SK-N-DZ (cell line): ENCODE results near the gene VDR.

Experiments used
- DNase-seq: peaks from one replicate; pipeline ENCODE4 v3.0.0-alpha.2; 2015; ENCODE audit warnings: low spot score

VDR gene

DNA sequence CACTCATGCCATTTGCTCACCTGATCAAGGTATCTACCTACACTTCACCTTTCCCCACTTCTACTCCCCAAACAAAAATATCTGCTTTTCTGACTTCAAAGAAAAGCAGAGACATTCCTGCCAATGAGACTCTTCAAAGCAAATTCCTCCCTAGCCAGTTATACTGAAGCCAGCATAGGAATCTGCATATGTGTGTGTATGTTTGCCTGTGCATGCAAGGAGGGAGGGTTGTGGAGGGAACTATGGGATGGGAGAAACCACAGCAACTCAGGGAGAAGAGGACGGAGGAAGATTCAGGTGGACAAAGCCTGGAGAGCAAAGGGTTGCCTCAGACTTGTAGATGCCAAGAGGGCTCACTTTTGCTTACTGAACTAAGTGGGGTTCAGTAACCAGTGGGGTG is 26.4 kb upstream of the VDR start:
- DNase-seq, result no peak

DNA sequence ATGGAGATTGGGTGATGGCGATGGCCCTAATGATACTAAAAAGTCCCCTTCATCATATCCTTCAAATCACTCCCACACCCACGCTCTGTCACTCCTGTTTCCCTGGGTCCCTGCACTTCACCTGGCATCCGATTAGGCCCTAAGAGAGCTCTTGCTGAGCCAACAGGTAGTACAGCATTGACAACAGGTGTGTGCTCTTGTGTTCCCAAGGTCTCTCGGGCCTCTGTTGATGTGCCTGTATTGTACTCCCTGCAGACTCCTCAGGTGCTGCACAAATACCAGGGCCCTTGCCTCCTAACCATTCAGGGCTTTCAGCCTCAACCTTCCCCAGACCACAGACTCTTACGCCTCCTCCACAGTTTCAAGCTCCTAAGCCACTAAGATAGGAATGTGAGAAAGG is 25.8 kb upstream of the VDR start:
- DNase-seq, result no peak

DNA sequence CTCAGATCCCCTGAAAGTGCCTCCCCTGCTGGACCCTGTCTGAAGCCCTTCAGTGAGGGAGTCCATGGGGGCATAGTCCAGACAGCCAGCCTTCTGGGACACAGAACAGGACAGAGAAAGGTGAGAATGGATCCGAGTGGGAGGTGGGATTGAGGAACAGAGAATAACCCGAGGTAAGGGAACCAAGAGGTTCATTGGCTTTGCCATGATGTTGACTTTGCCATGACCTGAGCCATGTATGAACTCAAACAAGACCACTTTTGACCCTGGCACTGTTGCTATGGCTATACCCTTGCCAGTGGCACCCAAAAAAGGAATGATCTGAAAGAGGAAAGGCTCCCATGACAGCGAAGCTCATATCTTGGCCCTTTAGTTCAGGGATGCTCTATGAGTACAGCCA is 22.6 kb upstream of the VDR start:
- no peak for DNase-seq

DNA sequence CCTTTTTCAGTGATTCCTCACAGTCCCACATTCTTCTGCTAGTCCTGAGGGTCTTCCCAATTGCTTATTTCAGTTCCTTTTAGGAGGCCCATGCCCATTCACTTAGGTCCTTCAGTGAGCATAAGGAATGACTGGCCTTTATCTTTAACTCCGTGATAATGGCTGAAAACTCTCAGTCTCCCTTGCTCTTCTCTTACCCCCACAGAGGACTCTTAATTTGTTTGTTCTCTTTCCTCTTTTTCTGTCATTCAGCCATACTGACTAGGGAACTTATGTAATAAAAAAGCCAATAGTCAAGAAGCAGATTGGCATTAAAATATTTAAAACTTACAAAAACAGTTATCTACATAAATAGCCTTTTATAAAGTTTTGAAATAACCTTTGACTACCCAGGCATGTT is 17.1 kb upstream of the VDR start:
- no peak for DNase-seq

DNA sequence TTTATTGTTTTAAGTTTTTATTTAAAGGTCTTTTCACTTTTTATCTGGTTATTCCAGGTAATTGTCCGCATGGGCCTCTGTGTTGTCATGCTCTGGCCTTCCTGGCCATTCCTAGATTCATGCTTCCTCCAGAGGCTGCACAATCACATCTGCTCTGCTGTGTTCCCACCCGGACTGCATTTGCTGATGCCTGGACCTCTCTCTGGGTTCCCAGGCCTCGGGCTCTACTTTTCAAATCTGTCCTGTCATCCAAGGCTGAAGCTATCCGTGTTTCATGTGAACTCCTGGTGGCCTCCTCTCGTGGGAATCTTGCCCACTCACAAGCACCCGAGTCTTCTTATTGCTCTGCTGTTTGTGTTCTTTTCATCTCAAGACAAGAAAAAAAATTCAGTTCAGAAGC is 16.1 kb upstream of the VDR start:
- DNase-seq, result no peak

DNA sequence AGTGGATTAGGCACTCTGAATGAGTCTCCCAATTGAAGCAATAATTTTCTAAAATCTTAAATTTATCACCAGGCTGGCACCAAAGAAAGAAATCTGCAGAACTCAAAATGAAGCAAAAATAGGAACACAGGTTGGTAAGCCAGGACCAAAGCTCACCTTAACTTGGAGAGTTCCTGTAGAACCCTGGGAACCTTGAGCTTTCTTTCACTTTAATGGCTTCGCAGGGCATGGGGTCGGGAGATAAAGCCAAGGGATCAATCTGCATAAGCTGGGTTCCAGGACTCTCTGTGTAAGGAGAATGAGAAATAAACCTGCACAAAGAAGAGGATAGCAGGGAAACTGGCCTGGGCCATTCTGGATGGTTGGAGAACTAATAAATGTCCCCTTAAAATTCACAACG is 8.3 kb upstream of the VDR start:
- no peak for DNase-seq

DNA sequence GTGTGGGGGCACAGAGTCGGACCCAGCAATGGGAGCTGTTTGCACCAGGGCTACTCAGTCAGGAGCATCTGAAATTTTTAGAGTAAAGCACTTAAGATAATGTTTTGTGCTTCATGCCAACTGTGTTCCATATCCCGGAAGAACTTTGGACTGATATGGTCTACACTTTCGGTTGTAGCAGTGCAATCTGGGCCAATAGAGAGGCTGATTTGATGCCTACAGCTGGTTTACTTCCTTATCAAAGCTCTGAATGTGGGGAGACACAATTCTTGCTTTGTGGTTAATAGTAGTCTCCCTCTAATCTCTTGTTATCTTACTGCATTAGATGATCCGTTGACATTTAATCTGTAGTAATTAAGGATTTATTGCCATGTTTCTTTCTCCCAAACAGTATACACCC is 7.8 kb upstream of the VDR start:
- no peak for DNase-seq

DNA sequence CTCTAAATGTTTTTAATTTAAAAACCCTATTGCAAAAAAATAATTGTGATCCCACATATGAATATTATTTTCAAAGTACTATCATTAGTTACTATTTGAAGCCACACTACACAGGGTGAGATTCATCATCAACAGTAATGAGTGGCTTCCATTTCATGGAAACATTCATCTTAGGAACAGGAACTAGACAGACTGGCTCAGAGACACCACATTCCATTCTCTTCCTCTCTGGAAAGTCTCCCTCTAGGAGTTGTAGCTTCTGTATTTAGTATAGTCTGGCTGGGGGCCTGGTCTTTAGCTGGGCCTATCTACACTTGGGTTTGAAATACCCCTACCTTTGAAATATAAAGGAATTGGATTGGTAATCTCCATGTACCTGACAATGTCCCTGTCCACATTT is 6.2 kb upstream of the VDR start:
- DNase-seq, result no peak

DNA sequence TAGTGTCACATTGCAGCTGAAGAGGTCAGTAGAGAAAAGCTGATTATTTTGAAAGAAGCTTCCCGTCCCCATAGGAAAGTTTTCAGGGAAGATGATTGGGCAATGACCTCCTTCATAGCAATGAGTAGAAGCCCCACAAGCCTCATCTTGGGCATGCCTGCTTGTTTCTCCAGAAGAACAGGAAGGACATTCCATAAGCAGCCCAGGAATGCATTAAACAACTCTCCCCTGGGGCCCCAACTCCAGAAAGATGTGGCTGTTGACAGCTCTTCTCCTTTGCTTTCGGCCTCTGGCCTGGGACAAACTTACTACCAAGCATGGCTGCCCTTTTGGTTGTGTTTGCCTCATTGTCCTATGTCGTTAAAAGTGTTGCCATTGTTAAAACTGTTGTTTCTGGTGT is 5.7 kb upstream of the VDR start:
- DNase-seq, result no peak

DNA sequence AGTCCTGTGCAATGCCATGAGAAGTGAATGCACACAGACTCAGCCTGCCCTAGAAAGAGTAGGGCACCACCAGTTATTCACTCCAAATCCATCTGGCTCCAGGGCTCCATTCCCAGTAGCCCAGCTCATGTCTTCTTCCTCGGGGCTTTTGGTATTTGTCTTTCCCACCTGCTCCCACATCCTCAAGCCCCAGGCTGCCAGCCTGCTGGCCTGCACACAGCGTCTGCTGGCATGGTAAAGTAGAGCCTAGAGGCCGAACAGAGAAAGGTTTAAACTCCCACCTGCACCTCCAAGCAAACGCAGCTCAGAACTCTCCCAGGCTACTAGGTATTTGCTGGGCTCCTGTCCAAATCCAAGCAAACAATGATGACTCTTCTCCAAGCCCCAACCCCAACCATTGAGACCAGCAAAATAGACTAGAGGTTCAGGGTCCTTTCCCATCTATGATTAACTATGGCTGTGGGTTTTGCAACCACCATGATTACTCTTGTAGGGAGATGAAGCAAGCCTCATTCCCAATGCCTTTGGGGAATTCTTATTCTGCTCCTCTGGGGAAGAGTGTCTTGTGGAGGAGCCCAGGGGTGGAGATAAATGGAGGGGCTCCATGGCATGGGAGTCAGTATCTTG is 5.2 kb upstream of the VDR start:
- DNase-seq, result no peak

DNA sequence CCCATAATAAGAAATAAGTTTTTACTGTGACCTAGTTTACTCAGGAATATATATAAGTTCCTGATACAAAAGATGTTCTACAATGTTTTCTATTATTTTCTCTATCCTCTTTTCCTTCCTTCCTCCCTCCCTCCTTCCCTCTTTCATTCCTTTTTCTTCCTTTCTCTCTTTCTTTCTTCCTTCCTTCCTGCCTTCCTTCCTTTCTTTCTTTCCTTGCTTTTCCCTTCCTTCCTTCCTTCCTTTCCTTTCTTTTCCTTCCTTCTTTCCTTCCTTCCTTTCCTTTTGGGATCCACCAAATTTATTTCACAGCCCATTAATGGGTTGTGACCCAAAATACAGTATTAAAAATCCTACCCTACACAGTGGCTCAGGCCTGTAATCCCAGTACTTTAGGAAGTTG is 3.9 kb upstream of the VDR start:
- no peak for DNase-seq

DNA sequence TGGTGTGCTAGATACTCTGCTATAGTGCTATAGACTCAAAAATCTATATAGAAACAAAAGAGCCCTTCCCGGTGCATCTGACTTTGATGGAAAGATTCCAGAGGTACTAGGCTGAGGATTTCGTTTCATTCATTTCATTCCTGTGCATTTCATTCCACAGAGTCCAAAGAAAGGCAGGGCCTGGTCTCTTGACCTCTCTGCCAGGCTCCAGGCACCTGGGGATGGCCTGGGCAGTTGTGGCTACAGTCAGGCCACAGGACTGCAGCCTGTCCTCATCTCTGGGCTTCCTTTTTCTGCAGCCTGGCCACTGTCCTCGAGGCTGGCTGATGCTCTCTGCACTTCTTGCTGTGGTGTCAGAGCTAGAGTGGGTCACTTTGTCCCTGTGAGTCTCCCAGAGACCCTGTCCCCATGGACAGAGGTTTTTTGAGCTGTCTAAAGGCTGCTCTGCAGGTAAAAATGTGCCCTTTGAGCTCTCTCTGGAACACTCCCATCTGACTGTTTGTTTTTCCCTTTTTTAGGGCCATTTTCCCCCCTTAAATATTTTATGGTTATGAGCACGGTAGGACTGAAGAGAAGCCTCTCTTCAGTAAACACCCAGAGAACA is 3.2 kb upstream of the VDR start:
- DNase-seq, result no peak

DNA sequence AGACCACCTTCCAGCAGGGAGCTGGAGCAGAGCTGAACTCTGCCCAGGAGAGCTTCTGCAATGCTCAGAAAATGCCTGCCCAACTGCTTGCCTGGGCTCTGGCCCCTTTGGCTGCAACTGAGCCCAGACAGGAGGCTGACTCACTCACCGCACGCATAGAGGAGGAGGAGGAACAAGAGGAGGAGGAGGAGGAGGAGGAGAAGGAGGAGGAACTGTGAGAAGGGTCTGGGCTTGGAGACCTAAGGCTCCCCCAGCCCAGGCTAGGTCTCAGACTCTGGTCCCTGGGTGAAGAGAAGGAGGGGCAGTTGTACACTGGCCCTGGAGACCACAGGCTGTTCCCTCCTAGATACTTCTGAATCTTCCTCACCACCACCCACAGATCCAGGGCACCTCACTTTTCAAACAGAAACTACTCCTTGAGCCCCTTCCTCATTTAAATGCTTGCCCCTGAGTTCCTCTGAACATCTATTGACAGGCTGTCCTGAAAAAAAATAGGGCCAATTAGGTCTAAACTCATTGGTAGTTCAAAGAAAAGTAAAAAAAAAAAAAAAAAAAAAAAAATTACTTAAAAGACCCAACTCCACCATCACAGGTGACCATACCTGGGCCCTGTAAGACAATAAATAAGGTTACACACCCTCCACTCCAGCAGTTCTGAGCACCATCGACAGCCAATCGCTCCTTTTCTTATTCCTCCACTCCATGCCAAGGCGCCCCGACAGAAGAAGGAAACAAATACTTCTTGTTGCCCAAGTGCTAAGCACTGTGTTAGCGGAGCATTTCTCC is 674 bp downstream of the VDR start:
- DNase-seq, result no peak

DNA sequence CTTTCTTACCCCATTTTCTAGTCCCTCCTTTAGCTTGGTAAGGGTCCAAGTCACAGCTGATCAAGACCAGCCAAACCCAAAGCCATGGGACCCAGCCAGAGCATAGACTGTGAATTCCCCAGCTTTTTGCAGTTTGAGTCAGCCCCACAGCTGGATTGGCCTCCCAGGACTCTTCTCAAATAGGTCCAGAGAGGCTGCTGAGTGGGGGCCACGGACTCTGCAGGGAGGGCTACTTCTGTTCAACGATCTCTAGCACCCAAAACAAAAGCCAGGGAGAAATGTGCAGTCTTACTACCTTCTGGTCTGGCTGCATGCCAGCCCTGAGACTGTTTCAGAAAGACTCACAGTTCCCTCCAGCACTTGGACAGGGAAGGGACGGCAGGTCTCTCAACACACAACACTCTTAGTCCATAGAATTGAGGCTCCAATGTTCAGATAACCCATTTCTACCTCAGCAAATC is 1.6 kb downstream of the VDR start:
- no peak for DNase-seq

DNA sequence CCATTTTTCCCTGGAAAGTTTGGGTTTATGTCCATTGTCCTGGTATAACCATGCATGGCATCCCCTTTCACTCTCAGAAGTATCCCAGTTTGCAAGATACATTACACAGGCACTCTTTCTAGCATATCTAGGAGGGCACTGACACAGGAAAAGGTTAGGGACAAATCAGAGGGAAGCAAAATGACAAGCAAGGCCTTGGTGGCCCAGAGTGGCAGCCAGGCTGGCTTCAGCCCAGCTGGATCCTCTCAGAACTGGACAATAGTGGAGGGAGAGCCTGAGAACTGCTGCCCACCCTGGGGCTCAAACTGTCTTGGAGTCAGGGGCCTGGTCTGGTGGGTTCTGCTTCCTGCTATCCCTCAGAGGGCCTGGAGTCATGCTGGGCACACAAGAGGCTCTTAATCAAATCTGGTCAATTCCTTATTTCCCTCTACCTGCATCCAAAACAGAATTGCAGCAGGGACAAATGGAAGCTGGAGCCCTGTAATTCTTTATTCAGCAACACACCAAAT is 2.6 kb downstream of the VDR start:
- no peak for DNase-seq

DNA sequence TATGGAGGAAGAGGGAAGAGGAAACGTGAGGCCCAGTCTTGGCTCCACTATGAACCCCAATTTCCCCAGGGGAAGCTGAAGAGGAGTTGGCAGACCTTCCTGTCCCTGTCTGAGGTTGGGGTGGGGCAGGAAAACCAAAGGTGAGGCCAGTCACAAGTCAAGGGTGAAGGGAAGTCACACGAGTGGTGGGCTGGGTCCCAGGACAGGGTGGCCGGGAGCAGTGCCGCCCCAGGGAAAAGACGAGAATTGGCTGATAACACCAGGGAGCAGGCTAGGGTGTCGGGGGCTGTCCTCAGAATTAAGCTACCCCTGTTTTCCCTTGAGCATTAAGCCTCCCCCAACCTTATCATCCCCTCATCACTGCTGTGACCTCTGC is 3.1 kb downstream of the VDR start:
- DNase-seq, result no peak

DNA sequence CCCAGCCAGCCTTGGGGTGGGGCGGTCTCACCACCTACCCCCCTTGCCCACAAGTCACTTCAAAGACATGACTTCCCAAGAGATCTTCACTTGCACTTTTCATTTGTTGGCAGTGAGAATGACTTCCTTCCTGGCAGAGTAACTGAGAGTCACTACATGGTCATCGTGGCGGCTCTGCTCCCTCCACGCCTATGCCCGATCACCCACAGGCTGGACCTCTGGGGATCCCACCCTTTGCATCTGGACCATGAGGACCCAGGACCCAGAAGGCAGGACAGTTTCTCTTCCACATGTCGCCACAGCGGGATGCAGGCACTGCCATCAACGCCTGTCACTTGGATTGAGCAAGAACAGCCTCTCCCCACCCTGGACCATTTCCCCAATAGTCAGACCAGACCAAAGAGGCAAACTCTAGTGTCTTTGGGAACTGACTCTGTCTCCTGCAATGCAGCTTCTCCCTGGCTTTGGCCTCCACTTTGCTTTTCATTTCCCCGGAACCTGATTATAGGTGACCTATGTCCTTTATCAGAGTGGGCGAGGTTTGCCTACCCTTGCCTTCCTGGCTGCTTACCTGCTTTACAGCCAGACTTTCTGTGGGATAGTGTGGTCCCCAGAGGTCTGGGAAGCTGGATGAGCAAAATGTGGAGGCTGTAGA is 3.6 kb downstream of the VDR start:
- DNase-seq, result no peak

DNA sequence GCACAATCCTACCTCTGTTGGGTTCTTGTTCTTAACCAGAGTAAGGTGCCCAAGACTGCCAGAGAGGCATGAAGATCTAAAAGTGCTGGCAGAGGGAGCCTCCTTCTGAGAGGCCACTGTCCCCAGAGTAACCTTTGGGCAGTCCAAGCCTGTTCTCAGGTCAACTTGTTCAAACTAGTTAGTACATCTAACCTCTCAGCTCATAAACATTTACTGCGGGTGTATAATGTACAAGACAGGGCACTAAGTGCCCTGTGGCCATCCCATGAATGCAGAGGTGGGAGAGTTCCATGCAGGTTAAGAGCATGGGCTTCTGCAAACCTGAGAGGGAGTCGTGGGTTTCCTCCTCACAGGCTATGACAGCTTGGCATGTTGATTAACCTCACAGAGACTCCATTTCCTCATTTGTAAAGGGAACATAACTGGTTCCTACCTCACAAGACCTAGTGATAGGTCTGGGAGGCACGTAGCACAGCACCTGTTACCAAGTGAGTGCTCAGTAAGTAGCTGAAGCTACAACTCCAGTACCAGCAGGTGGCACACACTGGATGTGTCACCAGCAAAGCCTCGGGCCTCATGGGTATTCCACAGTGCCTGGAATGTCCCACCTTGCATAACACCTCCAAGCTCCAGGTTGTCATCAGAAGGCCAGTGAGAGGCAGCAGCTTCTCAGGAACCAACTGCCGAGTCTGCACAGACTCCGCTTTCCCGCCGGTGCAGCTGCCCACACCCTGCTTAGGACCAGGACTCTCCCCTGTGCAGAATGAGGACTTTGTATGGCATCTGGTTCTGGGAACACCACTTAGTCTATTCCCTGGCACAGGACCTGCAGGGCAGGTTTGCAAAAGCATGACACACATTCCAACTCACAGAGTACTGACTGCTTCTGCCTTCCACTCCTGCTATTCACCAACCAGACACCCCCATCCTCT is 4.4 kb downstream of the VDR start:
- no peak for DNase-seq

DNA sequence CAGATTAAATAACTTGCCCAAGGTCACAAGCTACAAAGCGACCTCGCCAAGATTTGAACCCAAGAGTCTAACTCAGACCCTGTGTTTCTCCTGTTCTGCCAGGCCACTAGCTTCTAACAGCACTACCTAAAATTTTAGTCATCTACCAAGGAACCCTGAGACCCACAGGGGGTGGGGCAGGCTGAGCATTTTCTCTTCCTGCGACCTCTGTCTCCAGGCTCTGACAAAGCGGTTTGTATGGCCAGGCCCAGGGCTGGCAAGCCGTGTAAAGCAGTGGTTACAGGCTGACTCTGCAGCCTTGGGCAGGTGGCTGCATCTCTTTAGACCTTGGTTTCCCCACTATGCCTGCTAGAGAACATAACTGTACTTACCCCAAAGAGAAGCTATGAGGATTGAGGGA is 5.3 kb downstream of the VDR start:
- no peak for DNase-seq

DNA sequence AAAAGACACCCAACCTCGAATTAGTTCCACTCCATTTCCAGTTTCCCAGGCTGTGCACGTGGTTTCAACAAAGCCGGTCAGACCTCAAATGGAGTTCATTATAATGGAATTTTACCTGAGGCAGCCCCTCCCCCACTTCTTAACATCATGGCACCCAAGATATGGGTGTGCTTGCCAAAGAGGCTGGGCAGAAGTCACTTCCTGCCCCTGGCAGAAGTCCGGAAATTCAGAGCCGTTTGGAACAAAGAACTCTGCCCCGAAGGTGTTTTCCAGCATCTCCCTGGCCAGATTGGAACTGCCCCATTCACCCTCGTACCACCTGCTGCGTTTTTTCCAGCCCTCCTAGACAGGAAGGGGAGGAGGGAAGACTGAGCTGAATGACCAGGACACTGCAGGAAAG is 8.2 kb downstream of the VDR start:
- DNase-seq, result no peak

DNA sequence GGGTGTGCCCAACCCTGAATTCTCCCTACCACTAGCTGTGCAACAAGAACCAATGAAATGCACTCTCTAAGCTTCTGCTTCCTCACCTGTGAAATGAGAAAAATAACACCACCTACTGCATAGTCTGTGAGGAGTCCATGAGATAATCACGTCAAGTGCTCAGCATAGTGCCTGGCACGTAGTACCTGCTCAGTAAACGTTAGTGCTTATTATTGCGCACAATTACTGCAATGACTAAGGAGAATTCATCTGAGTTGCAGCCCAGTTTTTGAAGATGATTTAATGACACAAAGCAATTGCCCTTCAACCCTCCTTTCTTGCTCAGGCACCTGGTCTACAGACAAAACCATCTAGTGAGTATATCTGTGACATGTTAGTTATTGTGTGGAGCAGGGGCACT is 8.8 kb downstream of the VDR start:
- DNase-seq, result no peak
